H54 (cell line): ENCODE measurements around the gene GPC3.
"Not testable (repeated sequence)": the region's sequence is repeated elsewhere in the genome, so short reads cannot be mapped to it uniquely, and the experiment has no call there.

Source experiments
- DNase-seq: peaks from one replicate; pipeline ENCODE4 v3.0.0; 2011; ENCODE audit warnings: low spot score, mixed read lengths; ENCODE audit not compliant: insufficient read length
- FAIRE-seq: peaks from 3 replicates; lab custom pipeline; 2011; peaks lifted over from hg19 to GRCh38; lab: Jason Lieb, UNC
- POLR2A ChIP-seq: IDR thresholded peaks from 2 replicates; pipeline ENCODE4 v1.6.1; 2011; ENCODE audit warnings: low read depth, mild to moderate bottlenecking, low read length

The GPC3 gene

GRCh38 chrX:133726211-133726630, 259.2 kb downstream of the GPC3 start:
- no peak for TF ChIP-seq POLR2A
- DNase-seq (no peak), FAIRE-seq (no peak)

- DNase-seq: no peak
- FAIRE-seq: no peak
- no peak for TF ChIP-seq POLR2A
Measured at GRCh38 chrX:133723930-133724329, 261.5 kb downstream of the GPC3 start.

GRCh38 chrX:133722756-133723155, 262.6 kb downstream of the GPC3 start:
- no peak for FAIRE-seq
- no peak for TF ChIP-seq POLR2A
- DNase-seq: no peak

- not testable (repeated sequence) for FAIRE-seq
Measured at GRCh38 chrX:133720269-133720668, 265.1 kb downstream of the GPC3 start.

GRCh38 chrX:133715715-133716114, 269.7 kb downstream of the GPC3 start:
- DNase-seq (no peak), FAIRE-seq (no peak)
- TF ChIP-seq POLR2A: no peak

More at GRCh38 chrX:133720269-133720668, 265.1 kb downstream of the GPC3 start:
- DNase-seq: not testable (repeated sequence)

GRCh38 chrX:133709501-133709900, 275.9 kb downstream of the GPC3 start:
- TF ChIP-seq POLR2A: no peak
- FAIRE-seq (no peak), DNase-seq (no peak)

- no peak for TF ChIP-seq POLR2A
- DNase-seq (no peak), FAIRE-seq (no peak)
Measured at GRCh38 chrX:133706890-133707289, 278.5 kb downstream of the GPC3 start.

- no peak for DNase-seq
- FAIRE-seq: no peak
- TF ChIP-seq POLR2A: no peak
Measured at GRCh38 chrX:133702230-133702629, 283.2 kb downstream of the GPC3 start.

GRCh38 chrX:133699023-133699728, 286.2 kb downstream of the GPC3 start:
- DNase-seq (no peak), FAIRE-seq (no peak)
- no peak for TF ChIP-seq POLR2A

GRCh38 chrX:133698298-133698697, 287.1 kb downstream of the GPC3 start:
- DNase-seq (no peak), FAIRE-seq (no peak)
- no peak for TF ChIP-seq POLR2A

GRCh38 chrX:133697656-133698055, 287.7 kb downstream of the GPC3 start:
- DNase-seq (no peak), FAIRE-seq (no peak)
- no peak for TF ChIP-seq POLR2A

- FAIRE-seq (no peak), DNase-seq (no peak)
- TF ChIP-seq POLR2A: no peak
Measured at GRCh38 chrX:133689997-133690599, 295.3 kb downstream of the GPC3 start.

GRCh38 chrX:133685822-133686221, 299.6 kb downstream of the GPC3 start:
- DNase-seq (no peak), FAIRE-seq (no peak)
- no peak for TF ChIP-seq POLR2A

GRCh38 chrX:133681897-133682296, 303.5 kb downstream of the GPC3 start:
- no peak for DNase-seq
- no peak for FAIRE-seq
- no peak for TF ChIP-seq POLR2A

- no peak for TF ChIP-seq POLR2A
- DNase-seq (no peak), FAIRE-seq (no peak)
Measured at GRCh38 chrX:133681421-133681820, 304.0 kb downstream of the GPC3 start.
